Activated naive CD4-positive, alpha-beta T cell treated with anti-CD3 and anti-CD28 coated beads, Interleukin-2, amount 10 ng/mL, durations not matched to agents 7 days and 5 days (primary cell): ENCODE measurements around the gene HOXA3.
A peak's percentile ranks its signal among the peaks of the same experiment; 100 is the strongest.

Experiments
- CTCF ChIA-PET: fragments of 350-600 bp; sonication (Branson Sonifier 250); formaldehyde crosslinking; loops from one replicate; lab custom pipeline; 2021; ENCODE audit warnings: antibody characterized with exemption; lab: Charles Lee
- DNase-seq: peaks from one replicate; pipeline ENCODE4 v3.0.0-alpha.2; 2020
- H3K27ac Mint-ChIP-seq: one replicate; pipeline ENCODE4 v1.8.0; 2021; ENCODE audit warnings: mild to moderate bottlenecking, moderate library complexity, mixed read lengths
- H3K27me3 Mint-ChIP-seq: one replicate; pipeline ENCODE4 v1.8.0; 2021; ENCODE audit warnings: mild to moderate bottlenecking, mixed read lengths
- H3K36me3 Mint-ChIP-seq: one replicate; pipeline ENCODE4 v1.8.0; 2021; ENCODE audit warnings: mixed read lengths
- H3K4me1 Mint-ChIP-seq: one replicate; pipeline ENCODE4 v1.8.0; 2021; ENCODE audit warnings: mixed read lengths
- H3K4me3 Mint-ChIP-seq: one replicate; pipeline ENCODE4 v1.8.0; 2021; ENCODE audit warnings: mild to moderate bottlenecking, moderate library complexity, mixed read lengths
- H3K9me3 Mint-ChIP-seq: one replicate; pipeline ENCODE4 v1.8.0; 2021; ENCODE audit warnings: mixed read lengths

HOXA3 gene

DNA sequence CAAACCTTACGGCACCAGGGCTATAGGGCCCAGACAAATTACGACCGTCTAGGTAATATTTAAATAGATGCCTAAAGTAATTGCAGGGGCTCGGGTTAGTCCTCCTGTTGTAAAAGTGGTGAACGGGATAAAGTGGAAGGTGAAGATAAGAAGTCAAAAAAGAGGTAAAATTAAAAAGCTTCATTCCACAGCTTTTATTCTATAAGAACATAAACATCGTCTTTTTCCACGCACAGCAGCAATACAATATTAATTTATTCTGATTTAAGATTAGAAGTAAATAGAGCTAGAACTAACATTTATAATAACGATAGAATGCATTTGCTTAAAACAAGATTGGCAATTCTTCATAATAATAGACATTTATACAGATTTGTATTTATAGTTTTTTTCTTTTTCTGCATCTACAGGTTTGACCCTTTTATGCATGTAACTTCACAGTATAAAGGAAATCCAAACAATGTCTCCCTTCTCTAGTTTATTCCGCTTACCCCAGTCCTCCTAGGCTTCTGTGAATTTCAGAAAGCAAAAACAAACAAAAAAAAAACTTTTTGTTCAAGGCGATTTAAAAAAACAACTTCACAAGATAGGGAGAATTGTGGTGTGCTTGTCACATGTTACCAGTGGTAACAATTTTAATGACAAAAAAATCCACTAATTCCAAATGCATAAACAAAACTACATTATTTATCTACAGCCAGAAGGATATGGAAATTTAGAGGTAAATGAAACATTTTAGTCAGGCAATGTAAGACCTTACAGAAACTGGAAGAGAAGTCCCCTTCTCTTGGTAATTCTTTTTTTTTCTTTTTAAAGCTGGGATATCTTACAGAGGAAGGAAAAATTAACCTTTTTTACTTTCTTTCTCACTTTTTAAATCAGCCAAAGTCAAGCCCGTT is 18.3 kb upstream of the HOXA3 start:
- Mint-ChIP-seq H3K27me3 (peaks cover 98% of the 10 kb centered on the region), H3K4me3 (no peak overlapping the region), H3K27ac (peak overlapping the region; percentile 79), H3K4me1 (peaks cover 14% of the 10 kb centered on the region), H3K9me3 (no peaks in the 10 kb centered on the region), H3K36me3 (peaks cover 8% of the 10 kb centered on the region)
- no peak for DNase-seq
- CTCF ChIA-PET: interaction anchor here (0.6 to 2.3 kb wide), 2 partner anchors 25 to 768 kb away, joined by 4 to 6 read pairs; no protein-coding TSS in a partner anchor

DNA sequence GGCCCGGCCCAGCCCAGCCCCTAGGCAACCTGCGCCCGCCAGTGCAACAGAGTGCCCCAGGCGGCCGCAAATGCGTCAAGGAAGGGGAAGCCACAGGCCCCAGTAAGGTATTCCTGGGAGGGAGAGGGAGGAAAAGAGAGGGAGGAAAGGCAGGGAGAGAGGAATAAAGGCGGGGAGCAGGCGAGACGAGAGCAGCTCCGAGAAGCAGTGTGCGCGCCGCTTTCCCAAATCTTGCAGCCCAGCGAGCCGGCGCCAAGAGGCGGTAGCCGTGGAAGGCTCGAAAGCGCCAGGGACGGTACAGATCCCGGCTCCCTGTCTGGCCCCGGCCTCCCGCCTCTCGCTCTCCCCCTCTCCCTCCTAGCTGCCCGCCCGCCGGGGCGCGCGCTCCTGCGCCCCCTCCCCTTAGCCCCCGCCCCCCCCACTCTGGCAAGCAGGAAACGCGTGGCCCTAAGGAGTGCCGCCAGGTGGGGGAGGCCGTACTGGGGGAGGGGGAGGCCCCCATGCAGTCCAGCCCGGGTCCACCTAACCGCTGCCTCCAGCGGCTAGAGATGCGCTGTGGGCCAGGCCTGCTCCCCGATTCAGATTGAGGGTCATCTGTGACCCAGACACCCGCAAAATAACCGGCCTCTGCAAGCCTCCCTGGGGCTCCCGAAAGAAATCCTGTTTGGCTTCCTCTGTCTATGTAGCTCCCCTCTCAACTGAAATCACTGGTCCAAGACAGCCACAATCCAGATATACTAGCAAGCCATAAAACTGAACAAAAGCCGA is 17.5 kb upstream of the HOXA3 start:
- CTCF ChIA-PET: no interaction called here
- H3K27me3 Mint-ChIP-seq: peaks cover 98% of the 10 kb centered on the region
- H3K9me3 Mint-ChIP-seq: no peaks in the 10 kb centered on the region
- peaks cover 14% of the 10 kb centered on the region for H3K4me1 Mint-ChIP-seq
- H3K4me3 Mint-ChIP-seq: no peak overlapping the region
- H3K36me3 Mint-ChIP-seq: peaks cover 7% of the 10 kb centered on the region
- H3K27ac Mint-ChIP-seq: peak overlapping the region; percentile 83
- no peak for DNase-seq

DNA sequence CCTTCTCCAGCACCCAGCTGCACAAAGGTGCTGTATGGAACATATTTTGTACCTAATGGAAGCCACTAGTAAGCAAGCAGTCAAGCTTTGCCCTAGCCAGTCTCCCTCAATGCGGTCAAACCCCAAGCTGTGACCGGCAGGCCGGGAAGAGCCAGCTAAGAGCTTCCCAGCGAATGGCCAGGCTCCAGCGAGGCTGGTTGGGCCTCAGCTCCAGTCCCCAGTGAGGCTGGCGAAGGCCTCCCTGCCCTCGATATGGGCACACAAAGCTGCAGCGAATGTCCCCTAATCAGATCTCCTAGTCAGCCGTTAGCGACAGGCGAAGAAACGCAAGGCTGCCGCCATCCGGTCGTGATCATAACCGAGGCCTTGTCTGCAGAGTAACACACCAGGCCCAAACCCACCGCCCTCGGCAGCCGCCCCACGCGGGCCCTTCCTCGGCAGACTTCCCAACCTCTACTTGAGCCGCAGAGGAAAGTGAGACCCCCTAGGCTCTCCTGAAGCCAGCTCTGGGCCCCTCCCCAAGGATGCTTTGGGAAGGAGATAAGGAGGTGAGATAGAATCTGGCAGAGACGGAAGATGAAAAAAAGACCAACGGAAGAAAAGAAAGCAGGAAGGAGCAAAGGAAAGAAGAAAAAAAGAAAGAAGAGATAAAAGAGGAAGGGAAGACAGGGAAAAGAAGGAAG is 16.0 kb upstream of the HOXA3 start:
- peaks cover 12% of the 10 kb centered on the region for H3K4me1 Mint-ChIP-seq
- peaks cover 6% of the 10 kb centered on the region for H3K36me3 Mint-ChIP-seq
- H3K27me3 Mint-ChIP-seq: peaks cover 99% of the 10 kb centered on the region
- DNase-seq: no peak
- CTCF ChIA-PET: interaction anchor here (1.4 to 1.6 kb wide), 3 partner anchors 11 to 74 kb away, joined by 3 to 8 read pairs (median 4); partner anchors contain the start of genes EVX1 and HOXA6
- H3K9me3 Mint-ChIP-seq: no peaks in the 10 kb centered on the region
- peak overlapping the region; percentile 33 for H3K27ac Mint-ChIP-seq
- peak overlapping the region; percentile 15 for H3K4me3 Mint-ChIP-seq

DNA sequence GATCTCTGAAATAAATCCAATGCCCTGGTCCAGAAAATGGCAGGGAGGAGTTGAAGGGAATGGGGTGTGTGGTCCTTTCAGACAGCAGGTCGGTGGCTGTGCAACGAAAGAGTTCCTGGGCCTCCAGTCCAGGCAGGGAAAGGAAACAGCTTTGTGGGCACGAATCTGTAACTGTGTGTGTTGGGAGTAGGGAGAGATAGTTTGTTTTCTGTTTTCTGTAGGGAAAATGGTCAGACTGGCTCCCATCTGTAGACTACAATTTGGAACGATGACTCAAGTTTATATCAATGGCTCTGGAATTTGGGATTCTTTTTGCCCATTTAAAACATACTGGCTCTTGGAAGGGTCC is 15.5 kb upstream of the HOXA3 start:
- H3K4me3 Mint-ChIP-seq: peak overlapping the region; percentile 28
- H3K27me3 Mint-ChIP-seq: peaks cover 99% of the 10 kb centered on the region
- H3K27ac Mint-ChIP-seq: peak overlapping the region; percentile 24
- DNase-seq: no peak
- H3K4me1 Mint-ChIP-seq: peaks cover 12% of the 10 kb centered on the region
- no peaks in the 10 kb centered on the region for H3K9me3 Mint-ChIP-seq
- CTCF ChIA-PET: interaction anchor here (1.4 to 1.6 kb wide), 3 partner anchors 12 to 74 kb away, joined by 3 to 8 read pairs (median 4); partner anchors contain the start of genes EVX1 and HOXA6
- H3K36me3 Mint-ChIP-seq: peaks cover 5% of the 10 kb centered on the region

DNA sequence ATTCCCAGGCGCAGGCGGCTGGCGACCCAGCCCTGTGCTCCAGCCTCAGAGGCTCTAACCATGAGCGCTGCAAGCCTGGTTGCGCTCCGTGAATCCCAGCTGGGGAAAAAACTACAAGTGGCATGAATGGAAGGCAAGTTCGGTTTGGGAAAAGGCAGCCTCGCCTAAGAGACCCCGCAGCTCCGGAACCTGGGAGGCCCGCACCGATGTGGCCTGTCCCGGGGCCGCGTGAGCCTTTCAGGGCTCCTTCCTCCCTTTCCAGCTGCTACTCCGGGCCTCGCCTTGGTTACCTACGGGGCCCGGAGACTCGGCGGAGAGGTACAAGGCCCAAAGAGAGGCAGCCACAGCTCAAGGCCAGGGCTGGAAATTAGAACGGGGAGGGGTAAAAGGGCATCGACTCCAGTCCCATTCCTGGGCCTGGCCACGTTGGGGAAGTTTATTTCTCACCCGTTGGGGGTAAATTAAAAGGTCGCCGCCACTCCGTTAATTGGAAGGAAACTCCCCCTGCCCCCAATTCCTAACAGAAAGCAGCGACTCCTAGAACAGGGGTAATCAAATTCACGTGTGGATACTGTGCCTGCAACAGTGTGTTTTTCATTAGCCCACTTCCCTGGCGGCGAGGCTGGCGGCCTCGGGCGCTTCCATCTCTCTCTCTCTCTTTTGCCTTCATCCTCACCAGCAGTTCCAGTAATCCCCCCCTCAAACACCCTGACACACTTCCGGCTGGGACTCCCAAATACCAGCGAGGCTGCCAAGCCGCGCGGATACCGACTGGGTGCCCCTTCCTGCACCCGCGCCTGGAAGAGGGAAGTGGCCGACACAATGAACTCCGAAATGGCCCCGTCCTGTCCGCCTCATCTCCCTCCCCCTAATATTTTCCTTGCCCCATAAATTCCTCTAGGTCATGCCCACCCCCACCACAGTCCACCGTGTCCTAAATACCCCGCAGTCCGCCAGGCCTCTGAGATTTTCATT is 14.4 kb upstream of the HOXA3 start:
- H3K4me3 Mint-ChIP-seq: peak overlapping the region; percentile 37
- no peaks in the 10 kb centered on the region for H3K9me3 Mint-ChIP-seq
- H3K36me3 Mint-ChIP-seq: peaks cover 1% of the 10 kb centered on the region
- peaks cover 10% of the 10 kb centered on the region for H3K4me1 Mint-ChIP-seq
- peak overlapping the region; percentile 87 for H3K27ac Mint-ChIP-seq
- H3K27me3 Mint-ChIP-seq: peaks cover 99% of the 10 kb centered on the region
- DNase-seq: no peak
- CTCF ChIA-PET: interaction anchor here (0.8 to 1.6 kb wide), 2 partner anchors 13 to 20 kb away, joined by 3 to 4 read pairs; no protein-coding TSS in a partner anchor

DNA sequence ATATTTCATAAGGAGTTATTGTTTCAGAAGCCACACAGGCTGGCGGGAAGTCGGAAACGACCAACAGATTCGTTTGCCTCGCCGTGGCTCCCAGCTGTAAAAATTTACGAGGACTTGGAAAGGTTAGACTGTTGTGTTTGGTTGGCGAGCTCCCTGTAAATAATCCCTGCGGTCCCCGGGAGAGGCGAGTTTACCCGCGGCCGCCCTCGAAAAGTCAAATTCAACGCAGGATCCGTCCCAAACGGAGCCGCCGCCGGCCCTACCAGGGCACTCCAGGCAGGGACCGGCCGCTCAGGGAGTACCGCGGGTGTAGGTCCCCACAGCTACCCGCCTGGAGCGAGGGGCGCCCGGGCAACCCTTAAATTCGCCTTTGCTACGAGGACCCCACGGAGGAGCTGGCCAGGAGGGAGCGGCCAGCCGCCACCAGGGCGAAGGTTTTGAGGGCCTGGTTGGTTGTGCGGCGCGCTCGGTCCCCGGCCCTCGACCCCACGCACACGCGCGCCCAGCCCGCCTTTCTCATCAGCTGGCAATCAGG is 13.7 kb upstream of the HOXA3 start:
- Mint-ChIP-seq H3K36me3 (no peaks in the 10 kb centered on the region), H3K27me3 (peaks cover 99% of the 10 kb centered on the region), H3K9me3 (no peaks in the 10 kb centered on the region), H3K27ac (peak overlapping the region; percentile 87), H3K4me1 (peaks cover 11% of the 10 kb centered on the region), H3K4me3 (peak overlapping the region; percentile 41)
- no peak for DNase-seq
- CTCF ChIA-PET: interaction anchor here (0.8 kb wide), 1 partner anchor 21 kb away, joined by 3 read pairs; no protein-coding TSS in a partner anchor

DNA sequence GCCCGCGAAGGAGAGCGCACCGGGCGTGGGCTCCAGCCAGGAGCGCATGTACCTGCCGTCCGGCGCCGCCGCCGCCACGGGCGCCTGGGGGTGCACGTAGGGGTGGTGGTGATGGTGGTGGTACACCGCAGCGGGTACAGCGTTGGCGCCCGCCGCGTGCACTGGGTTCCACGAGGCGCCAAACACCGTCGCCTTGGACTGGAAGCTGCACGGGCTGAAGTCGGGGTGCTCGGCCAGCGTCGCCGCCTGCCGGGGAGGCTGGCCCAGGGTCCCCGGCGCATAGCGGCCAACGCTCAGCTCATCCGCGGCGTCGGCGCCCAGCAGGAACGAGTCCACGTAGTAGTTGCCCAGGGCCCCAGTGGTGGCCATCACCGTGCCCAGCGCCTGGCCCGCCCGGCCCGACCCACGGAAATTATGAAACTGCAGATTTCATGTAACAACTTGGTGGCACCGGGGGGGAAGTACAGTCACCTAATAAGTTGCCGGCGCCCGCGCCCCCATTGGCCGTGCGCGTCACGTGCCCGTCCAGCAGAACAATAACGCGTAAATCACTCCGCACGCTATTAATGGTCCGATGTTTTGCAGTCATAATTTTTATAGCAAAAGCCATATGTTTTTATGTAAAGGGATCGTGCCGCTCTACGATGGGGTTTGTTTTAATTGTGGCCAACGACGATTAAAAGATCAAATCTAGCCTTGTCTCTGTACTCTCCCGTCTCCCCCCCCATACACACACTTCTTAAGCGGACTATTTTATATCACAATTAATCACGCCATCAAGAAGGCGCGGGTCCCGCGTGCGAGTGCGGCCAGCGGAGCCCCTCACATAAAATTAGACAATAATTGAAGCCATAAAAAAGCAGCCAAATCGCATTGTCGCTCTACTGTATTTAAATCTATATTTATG is 13.0 kb upstream of the HOXA3 start, which contains the start of gene HOXA9:
Gene HOXA9, minus strand, starts transcription at position 449 of the 907 bp plus-strand sequence. Its CDS starts 80 bp downstream, at position 369.
- Mint-ChIP-seq H3K9me3 (no peaks in the 10 kb centered on the region), H3K4me1 (peaks cover 13% of the 10 kb centered on the region), H3K27me3 (peaks cover 99% of the 10 kb centered on the region), H3K4me3 (peak within 1 kb of the TSS; percentile 41), H3K27ac (peak within 1 kb of the TSS; percentile 87), H3K36me3 (no peaks in the 10 kb centered on the region)
- DNase-seq: no peak
- CTCF ChIA-PET: no interaction called here

DNA sequence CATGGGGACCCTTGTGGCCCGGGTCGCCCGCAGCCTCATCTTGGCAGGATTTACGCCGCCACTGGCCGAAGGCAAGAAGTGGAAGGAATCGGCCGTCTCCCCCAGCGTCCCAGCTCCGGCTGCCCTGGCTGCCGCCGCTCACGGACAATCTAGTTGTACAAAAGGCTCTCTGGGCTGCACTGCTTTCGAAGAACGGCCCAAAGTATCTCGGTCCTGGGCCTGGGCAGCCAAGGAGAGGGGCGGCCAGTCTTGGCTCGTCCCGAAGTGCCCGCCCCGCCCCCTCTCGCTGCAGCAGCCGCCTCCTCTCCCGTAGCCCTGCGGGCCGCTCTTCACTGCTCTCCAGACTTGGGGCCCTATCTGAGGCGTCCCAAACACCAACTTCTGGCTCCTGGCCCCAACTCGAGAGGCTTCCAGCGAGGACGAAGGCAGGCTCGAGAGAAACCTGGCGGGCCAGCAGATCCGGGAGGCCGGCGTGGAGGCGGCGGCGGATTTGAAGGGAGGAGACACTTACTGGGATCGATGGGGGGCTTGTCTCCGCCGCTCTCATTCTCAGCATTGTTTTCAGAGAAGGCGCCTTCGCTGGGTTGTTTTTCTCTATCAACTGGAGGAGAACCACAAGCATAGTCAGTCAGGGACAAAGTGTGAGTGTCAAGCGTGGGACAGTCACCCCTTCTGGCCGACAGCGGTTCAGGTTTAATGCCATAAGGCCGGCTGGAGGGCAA is 12.1 kb upstream of the HOXA3 start:
- peaks cover 99% of the 10 kb centered on the region for H3K27me3 Mint-ChIP-seq
- peak overlapping the region; percentile 69 for H3K27ac Mint-ChIP-seq
- peak overlapping the region; percentile 41 for H3K4me3 Mint-ChIP-seq
- H3K36me3 Mint-ChIP-seq: no peaks in the 10 kb centered on the region
- no peak for DNase-seq
- peaks cover 19% of the 10 kb centered on the region for H3K4me1 Mint-ChIP-seq
- no peaks in the 10 kb centered on the region for H3K9me3 Mint-ChIP-seq
- CTCF ChIA-PET: no interaction called here

DNA sequence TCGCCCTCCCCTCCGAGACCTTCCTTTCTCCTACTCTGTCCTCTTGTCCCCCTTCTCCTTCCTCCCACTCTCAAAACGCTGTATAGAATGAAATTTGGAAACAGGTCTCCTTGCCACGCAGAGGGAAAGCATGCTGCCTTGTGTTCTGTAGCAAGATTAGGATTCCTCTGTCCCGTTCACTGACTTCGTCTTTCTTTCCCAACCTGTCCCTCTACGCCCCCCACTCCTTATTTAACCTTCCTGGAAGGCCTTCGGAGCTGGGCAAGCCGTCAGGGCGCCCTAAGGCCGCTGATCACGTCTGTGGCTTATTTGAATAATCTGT is 11.6 kb upstream of the HOXA3 start:
- no peak overlapping the region for H3K4me3 Mint-ChIP-seq
- DNase-seq: no peak
- H3K4me1 Mint-ChIP-seq: peaks cover 19% of the 10 kb centered on the region
- CTCF ChIA-PET: no interaction called here
- peaks cover 99% of the 10 kb centered on the region for H3K27me3 Mint-ChIP-seq
- no peaks in the 10 kb centered on the region for H3K9me3 Mint-ChIP-seq
- H3K27ac Mint-ChIP-seq: peak overlapping the region; percentile 43
- H3K36me3 Mint-ChIP-seq: no peaks in the 10 kb centered on the region

DNA sequence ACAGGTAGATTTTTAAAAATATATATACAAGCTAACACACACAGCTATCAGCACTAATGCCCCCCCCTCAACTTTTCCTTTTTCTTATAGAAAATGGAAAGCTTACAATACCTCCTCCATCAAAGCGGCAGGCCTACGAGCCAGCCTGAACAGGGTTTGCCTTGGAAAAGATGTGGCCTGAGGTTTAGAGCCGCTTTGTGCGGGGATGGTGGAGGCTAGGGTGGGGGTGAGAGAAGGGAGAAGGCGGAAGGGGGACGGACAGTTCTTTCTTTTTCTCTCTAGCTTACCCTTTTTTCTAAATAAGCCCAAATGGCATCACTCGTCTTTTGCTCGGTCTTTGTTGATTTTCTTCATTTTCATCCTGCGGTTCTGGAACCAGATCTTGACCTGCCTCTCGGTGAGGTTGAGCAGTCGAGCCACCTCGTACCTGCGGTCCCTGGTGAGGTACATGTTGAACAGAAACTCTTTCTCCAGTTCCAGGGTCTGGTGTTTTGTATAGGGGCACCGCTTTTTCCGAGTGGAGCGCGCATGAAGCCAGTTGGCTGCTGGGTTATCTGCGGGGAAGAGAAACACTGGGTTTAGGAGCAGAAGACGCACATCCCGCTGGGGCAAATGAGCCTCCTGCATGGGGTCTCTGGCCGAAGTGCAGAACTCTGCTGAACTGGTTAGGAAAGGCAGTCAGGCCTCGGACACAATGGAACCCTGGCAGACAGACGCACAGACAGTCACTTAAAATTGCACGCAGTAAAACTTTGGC is 11.1 kb upstream of the HOXA3 start:
- DNase-seq: no peak
- H3K4me1 Mint-ChIP-seq: peaks cover 17% of the 10 kb centered on the region
- no peaks in the 10 kb centered on the region for H3K9me3 Mint-ChIP-seq
- CTCF ChIA-PET: interaction anchor here (0.8 to 3.6 kb wide), 5 partner anchors 13 to 1303 kb away, joined by 3 to 36 read pairs (median 3); no protein-coding TSS in a partner anchor
- H3K27ac Mint-ChIP-seq: no peak overlapping the region
- H3K4me3 Mint-ChIP-seq: no peak overlapping the region
- peaks cover 99% of the 10 kb centered on the region for H3K27me3 Mint-ChIP-seq
- H3K36me3 Mint-ChIP-seq: peaks cover 3% of the 10 kb centered on the region
